AG09319 (cell line): ENCODE data around the gene SHC3.

Experiments used
- DNase-seq: peaks from one replicate; pipeline ENCODE4 v3.0.0-alpha.2; 2010; ENCODE audit warnings: low read depth; ENCODE audit errors: extremely low read depth
- CTCF ChIP-seq: IDR thresholded peaks from 2 replicates; pipeline ENCODE4 v1.5.1; 2011; ENCODE audit warnings: low read depth, mild to moderate bottlenecking, inconsistent platforms, low read length, moderate library complexity

SHC3 gene

DNA sequence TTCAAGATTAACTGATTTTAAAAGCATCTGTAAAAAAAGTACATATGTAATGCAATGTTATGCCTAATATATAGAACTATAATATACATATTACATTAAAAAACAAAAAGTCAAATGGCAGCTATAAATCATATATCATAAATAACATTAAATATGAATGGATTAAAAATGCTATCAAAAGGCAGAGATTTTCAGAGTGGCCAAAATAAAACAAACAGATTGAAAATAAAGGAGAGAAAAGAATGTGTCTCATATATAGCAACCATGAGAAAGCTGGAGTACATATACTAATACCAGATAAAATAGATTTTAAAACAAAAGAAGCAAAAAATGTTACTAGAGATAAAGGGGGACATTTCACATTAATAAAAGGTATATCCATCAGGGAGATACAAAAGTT is 148.8 kb downstream of the SHC3 start:
- no peak for DNase-seq
- no peak for TF ChIP-seq CTCF

GRCh38 chr9:89026876-89027275 is 151.7 kb downstream of the SHC3 start:
- TF ChIP-seq CTCF: no peak

DNA sequence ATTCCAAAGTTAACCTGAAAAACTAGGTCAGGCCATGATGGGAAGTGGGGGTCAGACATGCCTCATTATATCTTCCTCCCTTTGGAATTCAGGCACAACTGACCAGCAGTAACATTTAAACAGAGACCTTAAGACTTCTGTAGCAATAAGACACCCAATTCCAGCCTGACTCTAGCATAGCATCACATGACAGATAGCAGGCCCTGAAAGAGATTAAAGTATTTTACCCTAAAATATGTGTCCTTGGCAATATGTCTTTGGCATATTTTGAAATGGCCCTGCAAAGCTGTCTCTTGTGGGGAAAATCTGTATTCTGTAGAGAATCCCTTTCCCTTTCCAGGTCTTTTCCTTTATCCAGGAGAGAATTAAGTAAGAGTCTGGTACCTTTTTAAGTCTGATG is 153.1 kb downstream of the SHC3 start:
- DNase-seq: no peak
- TF ChIP-seq CTCF: no peak

More at GRCh38 chr9:89026876-89027275, 151.7 kb downstream of the SHC3 start:
- no peak for DNase-seq

DNA sequence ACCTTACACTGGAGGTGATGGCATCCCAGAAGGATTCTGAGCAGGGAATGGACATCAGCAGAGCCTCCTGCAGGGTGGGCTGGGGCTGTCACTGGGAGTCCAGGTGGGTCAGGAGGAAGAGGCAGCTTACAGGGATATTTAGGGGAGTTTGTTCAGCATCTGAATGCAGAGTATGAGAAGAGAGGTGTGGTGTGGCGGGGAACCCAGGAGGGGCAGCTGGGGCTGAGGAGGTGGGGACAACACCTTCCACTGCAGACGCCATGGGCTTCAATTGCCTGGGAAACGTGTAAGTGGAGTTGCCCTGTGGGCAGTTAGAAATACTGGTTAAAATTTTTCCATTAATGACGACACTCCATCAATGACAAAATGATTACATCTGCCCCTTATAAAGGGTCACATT is 153.9 kb downstream of the SHC3 start:
- TF ChIP-seq CTCF: no peak
- no peak for DNase-seq

GRCh38 chr9:89023740-89024139 is 154.9 kb downstream of the SHC3 start:
- no peak for TF ChIP-seq CTCF
- DNase-seq: no peak

DNA sequence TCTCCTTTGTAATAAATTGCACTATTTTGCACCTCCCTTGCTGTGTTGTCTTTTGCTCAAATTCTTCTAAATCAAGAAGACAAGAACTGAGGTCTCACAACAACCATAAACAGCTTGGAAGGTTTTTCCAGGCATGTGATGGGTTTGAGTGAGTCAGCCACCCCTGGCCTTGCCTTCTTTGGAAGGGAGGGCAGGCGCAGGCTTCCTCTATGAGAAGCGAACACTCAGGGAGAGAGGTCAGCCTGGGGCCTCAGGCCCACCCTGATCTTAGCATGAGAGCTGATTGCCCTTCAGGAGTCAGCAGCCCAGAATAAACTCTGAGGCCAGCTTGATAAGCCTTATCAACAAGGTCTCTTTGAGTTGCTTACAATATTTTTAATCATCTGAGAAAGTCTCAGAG is 155.7 kb downstream of the SHC3 start:
- DNase-seq: no peak
- no peak for TF ChIP-seq CTCF

DNA sequence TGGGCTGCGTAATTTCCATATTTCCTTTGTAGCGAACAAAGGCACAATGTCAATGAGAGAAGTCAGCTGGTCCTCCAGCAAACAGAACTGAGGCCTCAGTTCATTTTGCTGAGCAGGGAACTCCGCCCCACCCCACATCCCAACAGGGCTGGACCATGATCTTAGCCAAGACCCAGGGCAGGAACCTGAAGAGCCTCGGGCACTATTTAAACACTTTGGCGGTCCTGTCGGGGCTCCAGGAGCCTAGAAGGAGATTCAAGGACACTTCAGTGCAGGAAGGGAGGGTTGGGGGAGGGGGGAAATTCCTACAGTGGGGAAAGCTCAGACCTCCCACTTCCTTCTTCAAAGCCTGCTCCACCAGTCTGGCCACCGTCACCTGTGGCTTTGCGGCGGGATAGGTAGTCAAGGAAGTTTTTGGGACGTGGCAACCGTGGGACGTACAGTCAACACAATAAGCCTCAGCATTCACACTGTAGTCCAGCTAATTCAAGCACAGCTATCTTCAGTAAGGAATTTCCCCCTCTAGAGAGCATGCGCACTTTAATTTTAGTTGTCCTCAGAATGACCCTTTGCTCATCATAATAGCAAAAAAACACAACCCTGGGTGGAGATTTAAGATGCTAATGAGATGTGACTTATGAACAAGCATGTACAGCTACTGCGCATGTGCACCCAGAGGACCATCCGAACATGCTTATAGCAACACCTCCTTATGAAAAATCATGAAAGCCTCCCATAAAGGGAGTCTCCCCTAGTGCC is 156.4 kb downstream of the SHC3 start:
- TF ChIP-seq CTCF: no peak
- no peak for DNase-seq
